Cortex of kidney (tissue), 1 donor: ENCODE data around the gene GRHPR.
A peak's percentile ranks its signal among the peaks of the same experiment; 100 is the strongest.

ENCODE experiments used
- DNase-seq: peaks from one replicate; lab custom pipeline; 2025; lab: John Stamatoyannopoulos, UW

The GRHPR gene

DNA sequence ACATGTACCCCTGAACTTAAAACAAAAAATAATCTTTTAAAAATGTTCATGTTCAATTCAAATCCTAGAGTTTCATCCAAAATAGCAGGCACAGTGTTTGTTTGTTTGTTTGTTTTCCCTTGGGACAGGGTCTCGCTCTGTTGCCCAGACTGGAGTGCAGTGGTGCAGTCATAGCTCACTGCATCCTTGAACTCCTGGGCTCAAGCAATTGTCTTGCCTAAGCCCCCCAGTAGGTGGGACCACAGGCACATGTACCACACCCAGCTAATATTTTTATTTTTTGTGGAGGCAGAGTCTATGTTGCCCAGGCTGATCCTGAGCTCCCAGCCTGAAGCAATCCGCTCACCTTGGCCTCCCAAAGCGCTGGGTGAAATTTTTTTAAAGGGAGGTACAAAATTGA, 58.3 kb downstream of the GRHPR start:
- DNase-seq: no peak

DNA sequence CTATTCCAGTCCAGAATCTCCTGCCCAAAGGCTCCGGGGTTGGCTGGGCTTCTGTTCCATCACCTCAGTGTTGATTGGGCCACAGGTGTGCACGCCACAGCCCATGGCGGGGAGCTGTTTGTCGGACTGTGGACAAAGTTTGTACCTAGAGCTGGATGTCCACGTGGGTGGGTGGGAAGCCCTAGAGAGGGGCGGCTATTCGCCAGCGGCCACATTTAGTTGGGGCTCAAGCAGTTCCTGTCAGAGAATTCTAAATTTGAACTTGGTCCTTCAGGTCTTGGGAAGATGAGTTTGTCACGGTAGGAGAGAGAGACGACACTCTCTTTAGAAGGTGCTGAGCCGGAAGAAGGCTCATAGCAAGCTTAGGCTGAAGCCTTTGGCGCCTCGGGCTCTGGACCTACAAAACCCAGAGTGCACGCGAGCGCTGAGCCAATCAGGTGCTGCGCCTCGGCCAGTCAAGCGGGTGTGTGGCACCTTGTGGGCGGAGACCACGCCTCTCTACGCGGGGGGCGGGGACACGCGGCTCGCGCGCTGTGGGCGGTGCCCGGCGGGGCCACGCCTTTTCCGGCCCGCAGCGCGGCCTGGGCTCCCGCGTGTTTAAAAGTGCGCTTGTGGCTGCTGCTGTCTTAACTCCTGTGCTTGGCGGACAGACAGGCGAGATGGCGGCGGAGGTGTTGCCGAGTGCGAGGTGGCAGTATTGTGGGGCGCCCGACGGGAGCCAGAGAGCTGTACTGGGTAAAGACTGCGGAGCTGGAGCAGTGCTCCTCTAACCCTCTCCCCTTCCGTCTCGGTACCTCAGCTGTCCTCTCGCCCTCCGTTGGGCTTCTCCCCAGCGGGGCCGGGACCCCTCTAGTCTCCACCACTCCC, 63.1 kb downstream of the GRHPR start, which contains the start of gene POLR1E:
Gene POLR1E (plus strand): TSS at position 560 of the 867 bp plus-strand sequence. CDS start 100 bp downstream, at position 660.
- DNase-seq: peak; percentile 53

- no peak for DNase-seq
Measured at GRCh38 chr9:37486256-37486615, 63.7 kb downstream of the GRHPR start.
